Lower leg skin (tissue), 4 donors: ENCODE results near the gene GRN. TPM values are rescaled to one million over a fixed set of nuclear protein-coding genes. Genes with fewer than 3 reads are reported as not detected.

Experiments
- DNase-seq, 2 donors: peaks; one replicate each; pipeline ENCODE4 v3.0.0-alpha.2; 2019; ENCODE audit warnings: low spot score in 2 of 2
- H3K4me3 ChIP-seq: fragments of 200-600 bp; sonication (generic); 2 replicates; pipeline ENCODE4 v1.5.1; 2017; ENCODE audit warnings: mild to moderate bottlenecking, low read depth; ENCODE audit not compliant: poor library complexity, severe bottlenecking
- CTCF ChIP-seq, 3 donors: fragments of 450-650 bp; IDR thresholded peaks; one replicate each; pipeline ENCODE4 v1.5.1; 2016; ENCODE audit warnings: antibody characterized with exemption in 3 of 3, mild to moderate bottlenecking in 3 of 3, moderate library complexity in 2 of 3
- POLR2A ChIP-seq, 2 donors: fragments of 450-650 bp; IDR thresholded peaks; one replicate each; pipeline ENCODE4 v1.6.1; 2016 to 2017; ENCODE audit warnings: antibody characterized with exemption in 2 of 2, mild to moderate bottlenecking in 1 of 2, moderate library complexity in 1 of 2
- WGBS, 2 donors: methylation state at CpG; one replicate each; pipeline ENCODE4 v1.1.5; 2018; 5-methylcytosine and 5-hydroxymethylcytosine counted together
- intact Hi-C: fragments of 100-400 bp; cut with DNase I; formaldehyde crosslinking; loops from one replicate; pipeline ENCODE4 v1.15.0; 2023; ENCODE audit warnings: low total_unique reads
- total RNA-seq, 4 donors: library from RNA; depleted of rRNA; stranded (reverse); fragments of >200 nt; gene quantifications; one replicate each; pipeline ENCODE4 v1.1.0, GENCODE V29; 2016

Gene GRN
- total RNA-seq, 4 donors from 2014 or later: 272 to 295 (median 283) TPM

- intact Hi-C loops: no loop called here
Measured at GRCh38 chr17:44309472-44309871, 35.6 kb upstream of the GRN start.

GRCh38 chr17:44310188-44310587, 34.9 kb upstream of the GRN start:
- WGBS, 2 donors: 89 to 92% methylated on average over 2 of the region's 2 CpGs
- no peak for DNase-seq

More at GRCh38 chr17:44309472-44309871, 35.6 kb upstream of the GRN start:
- TF ChIP-seq POLR2A (IDR thresholded peaks at IDR 0.05) (no peak), CTCF (IDR thresholded peaks at IDR 0.05) (no peak)
- WGBS, 2 donors: 23 to 55% methylated on average over 5 of the region's 5 CpGs
- no peak for DNase-seq
- no peak overlapping the region for H3K4me3 ChIP-seq

GRCh38 chr17:44310609-44311376, 34.3 kb upstream of the GRN start:
- no peak overlapping the region for H3K4me3 ChIP-seq
- intact Hi-C loops: no loop called here
- no peak for DNase-seq
- TF ChIP-seq CTCF (IDR thresholded peaks at IDR 0.05) (no peak), POLR2A (IDR thresholded peaks at IDR 0.05) (no peak)
- 70 to 74% methylated on average over 8 to 10 of the region's 10 CpGs for WGBS, 2 donors

More at GRCh38 chr17:44310188-44310587, 34.9 kb upstream of the GRN start:
- H3K4me3 ChIP-seq: no peak overlapping the region
- TF ChIP-seq POLR2A (IDR thresholded peaks at IDR 0.05): no peak
- TF ChIP-seq CTCF (IDR thresholded peaks at IDR 0.05): no peak
- intact Hi-C loops: no loop called here

- no peak for DNase-seq
- WGBS, 2 donors: 89 to 90% methylated on average over 1 to 2 of the region's 5 CpGs
- intact Hi-C loops: no loop called here
- TF ChIP-seq CTCF (IDR thresholded peaks at IDR 0.05): no peak
- TF ChIP-seq POLR2A (IDR thresholded peaks at IDR 0.05): no peak
- H3K4me3 ChIP-seq: no peak overlapping the region
Measured at GRCh38 chr17:44311562-44312181, 33.4 kb upstream of the GRN start.

- no peak overlapping the region for H3K4me3 ChIP-seq
- TF ChIP-seq CTCF (IDR thresholded peaks at IDR 0.05) (no peak), POLR2A (IDR thresholded peaks at IDR 0.05) (no peak)
- intact Hi-C loops: no loop called here
- DNase-seq: no peak
- WGBS, 2 donors: 68 to 70% methylated on average over 16 to 17 of the region's 17 CpGs
Measured at GRCh38 chr17:44312396-44313104, 32.6 kb upstream of the GRN start.
